ENCODE results near the gene ENTREP3. TPM values are rescaled to one million over a fixed set of nuclear protein-coding genes. Genes with fewer than 3 reads are reported as not detected.

ENTREP3 gene
- total and polyA plus RNA-seq, 2 donors (not counting 3 experiments of a cell fraction or from before 2014, with no cell fraction given) = 27.4 to 62.7 TPM

DNA sequence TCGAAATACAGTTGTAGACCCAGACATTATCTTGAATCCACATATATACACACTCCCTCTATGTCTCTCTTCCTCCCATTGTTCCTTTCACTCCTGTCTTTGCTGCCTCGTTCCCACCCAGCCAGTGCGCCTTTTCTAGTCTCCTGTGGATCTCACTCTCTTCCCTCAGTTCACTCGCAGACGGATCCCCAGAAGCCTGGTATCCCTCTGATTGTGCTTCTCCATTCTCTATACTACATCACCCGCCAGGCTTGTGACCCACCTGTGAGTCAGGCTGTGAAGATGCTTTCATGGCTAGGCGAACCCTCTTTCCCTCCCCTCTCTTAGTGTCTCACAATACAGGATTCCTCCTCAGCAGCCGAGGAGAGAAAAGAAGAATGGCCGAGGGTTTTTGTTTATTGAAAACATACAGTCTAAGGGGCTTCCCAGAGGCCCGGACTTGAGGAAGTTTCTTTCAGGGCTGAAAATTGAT is 23.4 kb upstream of the ENTREP3 start:
- H3K4me3 ChIP-seq (replicated peaks in 1 of 3; ENCODE audit: insufficient read depth in 1 of 3, low read depth in 1 of 3, low read length in 3 of 3) = no peak overlapping the region
- FAIRE-seq (no peak), DNase-seq (ENCODE audit: low read depth, low spot score) (no peak)
- dilution Hi-C loops (cut with MboI; ENCODE audit: extremely low pct_ligation_motif_present, low sequenced_read_pairs) (no loop called here), intact Hi-C loops (cut with micrococcal nuclease) (no loop called here)
- no peak overlapping the region for H2AFZ ChIP-seq (ENCODE audit: low read depth, low read length)
- no TSS peak for BruUV-seq (replicated peaks)
- ChIA-PET POLR2A (no interaction called here), CTCF (interaction anchor here (0.8 to 1.2 kb wide), 6 partner anchors 21 to 44 kb away, joined by 3 to 12 read pairs (median 5); partner anchors contain the start of genes FDPS and RUSC1)
- H4K20me1 ChIP-seq (replicated peaks; ENCODE audit: control insufficient read depth, extremely low read depth, insufficient read depth, low read length) = no peaks in the 10 kb centered on the region
- H3K9me1 ChIP-seq (replicated peaks; ENCODE audit: control insufficient read depth, extremely low read depth, insufficient read depth, low read length) = no peaks in the 10 kb centered on the region
- peaks cover 11% of the 10 kb centered on the region for H3K4me1 ChIP-seq (ENCODE audit: control insufficient read depth, extremely low read depth, insufficient read depth, low read length)
- peaks cover 0 to 2% of the 10 kb centered on the region in 2 experiments for H3K27me3 ChIP-seq (ENCODE audit: control insufficient read depth in 2 of 2, insufficient read depth in 2 of 2, low read length in 2 of 2)
- peak overlapping the region; percentile 22 for H3K4me2 ChIP-seq (ENCODE audit: insufficient read depth, low read length)
- no peaks in the 10 kb centered on the region for H3K9me3 ChIP-seq (replicated peaks; ENCODE audit: control insufficient read depth, insufficient read depth, low read length)
- H3K9ac ChIP-seq (replicated peaks; ENCODE audit: extremely low read depth, insufficient read depth, low read length) = no peak overlapping the region
- no peak overlapping the region for H3K27ac ChIP-seq (ENCODE audit: insufficient read depth, low read depth, low read length)
- H3K36me3 ChIP-seq (ENCODE audit: control insufficient read depth in 2 of 2, extremely low read depth in 1 of 2, insufficient read depth in 2 of 2, low read length in 2 of 2) = no peaks in the 10 kb centered on the region
- H3K79me2 ChIP-seq (ENCODE audit: control insufficient read depth, insufficient read depth, low read length) = no peaks in the 10 kb centered on the region
- TF ChIP-seq POLR2A (IDR thresholded peaks at IDR 0.05; ENCODE audit: low read depth, low read length) = no peak

DNA sequence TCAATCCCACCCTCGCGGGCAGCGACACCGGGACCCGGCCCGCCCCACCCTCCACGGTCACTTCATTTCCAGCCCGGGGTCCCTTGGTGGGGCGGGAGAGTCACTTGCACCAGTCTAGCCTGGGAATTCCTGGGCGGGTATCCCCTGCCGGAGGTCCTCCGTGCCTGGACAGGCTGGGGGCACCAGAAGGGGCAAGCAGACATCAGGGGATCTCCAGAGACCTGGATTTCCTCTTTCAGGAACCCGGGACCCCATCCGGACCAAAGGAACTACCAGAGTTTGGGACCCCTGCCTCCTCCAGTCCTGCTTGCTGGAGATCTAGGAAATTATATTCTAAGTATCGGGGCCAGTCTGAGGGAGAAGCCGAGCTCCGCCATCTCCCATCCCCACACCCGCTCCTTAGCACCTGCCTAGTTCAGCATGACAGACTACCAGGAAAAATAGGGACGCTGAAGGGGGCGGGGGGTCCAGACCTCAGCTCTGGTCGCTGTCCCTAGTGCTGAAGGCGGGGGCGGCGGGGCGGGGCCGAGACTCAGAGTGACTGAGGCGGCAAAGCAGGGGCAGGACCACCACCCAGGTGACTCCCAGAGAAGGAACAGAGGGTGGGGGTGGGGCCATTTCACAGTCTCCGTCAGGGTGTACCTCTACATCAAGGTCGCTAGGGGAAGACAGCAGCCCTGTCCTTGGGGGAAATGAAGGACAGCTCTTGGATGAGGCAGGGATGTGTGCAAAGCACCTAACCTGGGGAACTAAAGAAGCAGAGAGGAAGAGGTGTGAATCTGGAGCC is 22.8 kb upstream of the ENTREP3 start:
- Histone ChIP-seq H3K27ac (ENCODE audit: insufficient read depth, low read depth, low read length) (no peak overlapping the region), H3K36me3 (ENCODE audit: control insufficient read depth in 2 of 2, extremely low read depth in 1 of 2, insufficient read depth in 2 of 2, low read length in 2 of 2) (no peaks in the 10 kb centered on the region), H3K4me2 (ENCODE audit: insufficient read depth, low read length) (peak overlapping the region; percentile 67), H3K79me2 (ENCODE audit: control insufficient read depth, insufficient read depth, low read length) (no peaks in the 10 kb centered on the region), H3K4me1 (ENCODE audit: control insufficient read depth, extremely low read depth, insufficient read depth, low read length) (peaks cover 13% of the 10 kb centered on the region), H3K9me3 (replicated peaks; ENCODE audit: control insufficient read depth, insufficient read depth, low read length) (no peaks in the 10 kb centered on the region), H2AFZ (ENCODE audit: low read depth, low read length) (peak overlapping the region; percentile 89), H3K4me3 (replicated peaks in 1 of 3; ENCODE audit: insufficient read depth in 1 of 3, low read depth in 1 of 3, low read length in 3 of 3) (peak overlapping the region; percentile 15 to 68 (median 53)), H3K27me3 (ENCODE audit: control insufficient read depth in 2 of 2, insufficient read depth in 2 of 2, low read length in 2 of 2) (peaks cover 0 to 2% of the 10 kb centered on the region in 2 experiments), H3K9ac (replicated peaks; ENCODE audit: extremely low read depth, insufficient read depth, low read length) (no peak overlapping the region), H4K20me1 (replicated peaks; ENCODE audit: control insufficient read depth, extremely low read depth, insufficient read depth, low read length) (no peaks in the 10 kb centered on the region), H3K9me1 (replicated peaks; ENCODE audit: control insufficient read depth, extremely low read depth, insufficient read depth, low read length) (no peaks in the 10 kb centered on the region)
- peak; percentile 33 for DNase-seq (ENCODE audit: low read depth, low spot score)
- no peak for TF ChIP-seq MYC (IDR thresholded peaks at IDR 0.05; ENCODE audit: low read depth, low read length)
- peak; percentile 4 to 16 for TF ChIP-seq CTCF (IDR thresholded peaks at IDR 0.05; ENCODE audit: extremely low read depth in 1 of 2, insufficient read depth in 1 of 2, low read depth in 1 of 2, low read length in 2 of 2)
- FAIRE-seq = peak; percentile 15
- dilution Hi-C loops (cut with MboI; ENCODE audit: extremely low pct_ligation_motif_present, low sequenced_read_pairs) (no loop called here), intact Hi-C loops (cut with micrococcal nuclease) (loop anchor here (1.0 kb wide), 3 partner anchors 16 to 45 kb away; partner anchors contain the start of genes FDPS and SCAMP3)
- POLR2A ChIA-PET = no interaction called here
- CTCF ChIA-PET = interaction anchor here (0.6 to 1.2 kb wide), 7 partner anchors 19 to 45 kb away, joined by 3 to 12 read pairs (median 5); partner anchors contain the start of genes FDPS and RUSC1
- BruUV-seq (replicated peaks) = no TSS peak

Data from endothelial cell of umbilical vein (primary cell).